ENCODE data around the gene C3orf18. TPM values are rescaled to one million over a fixed set of nuclear protein-coding genes. Genes with fewer than 3 reads are reported as not detected.

The C3orf18 gene
- total RNA-seq, 1 donor from 2014 or later: 7.2 TPM

DNA sequence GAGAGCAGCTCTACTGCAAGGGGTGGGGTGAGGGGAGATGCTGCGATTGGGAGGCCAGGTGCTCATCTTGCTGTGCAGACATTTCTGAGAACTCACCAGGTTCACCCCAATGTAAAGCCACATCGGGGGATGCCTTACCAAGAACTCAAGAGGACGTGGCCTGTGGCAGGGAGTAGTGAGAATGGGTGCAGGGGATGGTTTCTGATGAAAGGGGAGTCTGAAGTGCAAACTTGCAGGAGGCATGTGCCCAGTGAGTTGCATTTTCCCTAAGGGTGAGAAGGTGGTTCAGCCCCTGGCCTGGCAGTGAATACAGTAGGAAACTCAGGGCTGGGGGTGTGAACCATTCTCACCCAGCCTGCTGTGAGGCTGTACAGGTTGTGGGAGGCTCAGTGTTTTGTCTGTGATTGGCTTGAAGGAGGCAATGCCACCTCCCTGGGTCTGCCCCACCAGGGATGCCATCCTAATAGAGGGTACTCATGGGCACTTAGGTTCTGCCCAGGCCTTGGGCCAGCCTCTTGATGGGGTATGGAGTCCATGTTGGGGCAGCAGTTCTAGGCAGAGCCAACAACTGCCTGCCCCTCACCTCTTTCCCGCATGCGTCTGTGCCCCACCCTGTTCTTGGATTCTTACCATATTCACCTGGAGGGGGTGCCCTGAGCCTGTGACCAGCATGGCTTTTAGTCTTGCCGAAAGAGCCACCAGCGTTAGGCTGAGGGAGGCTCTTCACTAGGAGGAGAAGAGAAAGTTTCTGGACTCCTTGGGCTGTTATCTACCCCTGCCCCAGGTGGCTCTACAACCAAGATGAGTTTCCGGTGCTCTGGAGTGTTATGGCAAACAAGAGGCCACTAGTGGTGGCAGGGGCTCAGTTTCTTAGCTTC, 6.3 kb upstream of the C3orf18 start:
- Histone ChIP-seq H3K9me3 (ENCODE audit: insufficient read depth, low read depth, low read length) (no peaks in the 10 kb centered on the region), H3K4me1 (ENCODE audit: insufficient read depth, low read length) (no peaks in the 10 kb centered on the region), H3K4me2 (ENCODE audit: low read length) (no peak overlapping the region), H4K20me1 (ENCODE audit: insufficient read depth, low read length) (no peaks in the 10 kb centered on the region), H3K9ac (ENCODE audit: low read length) (no peak overlapping the region), H3K27me3 (ENCODE audit: insufficient read depth, low read length) (no peaks in the 10 kb centered on the region), H3K4me3 (ENCODE audit: insufficient read depth, low read depth, low read length) (no peak overlapping the region), H3K27ac (ENCODE audit: low read depth, low read length) (no peak overlapping the region), H3K79me2 (ENCODE audit: insufficient read depth, low read length) (peaks cover 9% of the 10 kb centered on the region), H2AFZ (ENCODE audit: low read depth, low read length) (no peak overlapping the region), H3K36me3 (ENCODE audit: insufficient read depth, low read length) (peaks cover 2% of the 10 kb centered on the region)
- TF ChIP-seq EZH2 (IDR thresholded peaks at IDR 0.05; ENCODE audit: insufficient read depth, low read length): no peak
- TF ChIP-seq, protein P1, sequence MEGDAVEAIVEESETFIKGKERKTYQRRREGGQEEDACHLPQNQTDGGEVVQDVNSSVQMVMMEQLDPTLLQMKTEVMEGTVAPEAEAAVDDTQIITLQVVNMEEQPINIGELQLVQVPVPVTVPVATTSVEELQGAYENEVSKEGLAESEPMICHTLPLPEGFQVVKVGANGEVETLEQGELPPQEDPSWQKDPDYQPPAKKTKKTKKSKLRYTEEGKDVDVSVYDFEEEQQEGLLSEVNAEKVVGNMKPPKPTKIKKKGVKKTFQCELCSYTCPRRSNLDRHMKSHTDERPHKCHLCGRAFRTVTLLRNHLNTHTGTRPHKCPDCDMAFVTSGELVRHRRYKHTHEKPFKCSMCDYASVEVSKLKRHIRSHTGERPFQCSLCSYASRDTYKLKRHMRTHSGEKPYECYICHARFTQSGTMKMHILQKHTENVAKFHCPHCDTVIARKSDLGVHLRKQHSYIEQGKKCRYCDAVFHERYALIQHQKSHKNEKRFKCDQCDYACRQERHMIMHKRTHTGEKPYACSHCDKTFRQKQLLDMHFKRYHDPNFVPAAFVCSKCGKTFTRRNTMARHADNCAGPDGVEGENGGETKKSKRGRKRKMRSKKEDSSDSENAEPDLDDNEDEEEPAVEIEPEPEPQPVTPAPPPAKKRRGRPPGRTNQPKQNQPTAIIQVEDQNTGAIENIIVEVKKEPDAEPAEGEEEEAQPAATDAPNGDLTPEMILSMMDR (IDR thresholded peaks at IDR 0.05; ENCODE audit: insufficient read depth, low read depth, low read length): no peak
- FAIRE-seq (no peak), DNase-seq (ENCODE audit: low read depth) (no peak)
- Mint-ChIP-seq H3K4me3 (ENCODE audit: unreplicated experiment) (no peak overlapping the region), H3K36me3 (ENCODE audit: low read depth, unreplicated experiment) (peaks cover 8% of the 10 kb centered on the region), H3K9me3 (ENCODE audit: unreplicated experiment) (no peaks in the 10 kb centered on the region), H3K27me3 (ENCODE audit: low read depth, unreplicated experiment) (no peaks in the 10 kb centered on the region), H3K27ac (ENCODE audit: unreplicated experiment) (no peak overlapping the region), H3K4me1 (ENCODE audit: low read depth, unreplicated experiment) (peaks cover 3% of the 10 kb centered on the region)

DNA sequence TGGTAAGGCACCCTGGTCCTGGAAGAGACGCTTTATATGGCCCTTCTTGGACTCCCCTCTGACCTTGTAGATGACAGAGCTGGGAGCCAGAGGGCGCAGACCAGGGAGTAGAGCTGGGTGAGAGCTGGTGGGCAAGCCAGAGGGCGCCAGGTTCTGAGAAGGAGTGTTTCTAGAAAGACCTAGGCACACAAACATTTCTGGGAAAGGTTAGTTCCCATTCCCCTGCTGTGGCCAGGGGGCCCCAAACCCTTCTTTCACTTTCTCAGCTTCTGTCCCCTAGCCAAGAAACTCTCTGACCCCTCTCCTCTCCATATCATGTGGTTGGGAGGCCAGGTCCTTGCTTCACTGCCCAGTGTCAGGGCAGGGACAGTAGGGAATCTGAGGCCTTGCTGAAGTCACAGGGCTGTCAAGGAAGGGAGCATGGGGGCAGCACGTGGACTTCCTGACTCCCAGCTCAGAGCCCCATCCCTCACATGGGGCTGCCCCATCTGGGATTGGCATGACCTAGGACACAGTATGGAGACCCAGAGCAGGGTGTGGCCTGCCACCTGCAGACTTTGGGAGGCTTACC, 5.3 kb upstream of the C3orf18 start:
- Histone ChIP-seq H4K20me1 (ENCODE audit: insufficient read depth, low read length) (no peaks in the 10 kb centered on the region), H3K27ac (ENCODE audit: low read depth, low read length) (no peak overlapping the region), H3K4me3 (ENCODE audit: insufficient read depth, low read depth, low read length) (no peak overlapping the region), H3K4me2 (ENCODE audit: low read length) (no peak overlapping the region), H2AFZ (ENCODE audit: low read depth, low read length) (no peak overlapping the region), H3K9ac (ENCODE audit: low read length) (no peak overlapping the region), H3K79me2 (ENCODE audit: insufficient read depth, low read length) (peaks cover 9% of the 10 kb centered on the region), H3K36me3 (ENCODE audit: insufficient read depth, low read length) (peaks cover 2% of the 10 kb centered on the region), H3K27me3 (ENCODE audit: insufficient read depth, low read length) (no peaks in the 10 kb centered on the region), H3K4me1 (ENCODE audit: insufficient read depth, low read length) (no peaks in the 10 kb centered on the region), H3K9me3 (ENCODE audit: insufficient read depth, low read depth, low read length) (no peaks in the 10 kb centered on the region)
- H3K27ac Mint-ChIP-seq (ENCODE audit: unreplicated experiment): no peak overlapping the region
- FAIRE-seq (no peak), DNase-seq (ENCODE audit: low read depth) (no peak)
- H3K27me3 Mint-ChIP-seq (ENCODE audit: low read depth, unreplicated experiment): no peaks in the 10 kb centered on the region
- no peak overlapping the region for H3K4me3 Mint-ChIP-seq (ENCODE audit: unreplicated experiment)
- TF ChIP-seq, protein P1 (IDR thresholded peaks at IDR 0.05; ENCODE audit: insufficient read depth, low read depth, low read length): no peak
- H3K36me3 Mint-ChIP-seq (ENCODE audit: low read depth, unreplicated experiment): peaks cover 8% of the 10 kb centered on the region
- H3K9me3 Mint-ChIP-seq (ENCODE audit: unreplicated experiment): no peaks in the 10 kb centered on the region
- H3K4me1 Mint-ChIP-seq (ENCODE audit: low read depth, unreplicated experiment): peaks cover 5% of the 10 kb centered on the region

GRCh38 chr3:50572158-50572557, 4.6 kb upstream of the C3orf18 start:
- DNase-seq (ENCODE audit: low read depth) (peak; percentile 23), FAIRE-seq (peak; percentile 29)
- no peak for TF ChIP-seq EZH2 (IDR thresholded peaks at IDR 0.05; ENCODE audit: insufficient read depth, low read length)
- TF ChIP-seq, protein P1 (IDR thresholded peaks at IDR 0.05; ENCODE audit: insufficient read depth, low read depth, low read length): peak; percentile 82
- Histone ChIP-seq H3K36me3 (ENCODE audit: insufficient read depth, low read length) (peaks cover 2% of the 10 kb centered on the region), H3K79me2 (ENCODE audit: insufficient read depth, low read length) (peaks cover 9% of the 10 kb centered on the region), H3K4me1 (ENCODE audit: insufficient read depth, low read length) (peaks cover 4% of the 10 kb centered on the region), H3K9ac (ENCODE audit: low read length) (no peak overlapping the region), H3K4me3 (ENCODE audit: insufficient read depth, low read depth, low read length) (no peak overlapping the region), H2AFZ (ENCODE audit: low read depth, low read length) (no peak overlapping the region), H4K20me1 (ENCODE audit: insufficient read depth, low read length) (no peaks in the 10 kb centered on the region), H3K27ac (ENCODE audit: low read depth, low read length) (no peak overlapping the region), H3K4me2 (ENCODE audit: low read length) (no peak overlapping the region), H3K9me3 (ENCODE audit: insufficient read depth, low read depth, low read length) (no peaks in the 10 kb centered on the region), H3K27me3 (ENCODE audit: insufficient read depth, low read length) (no peaks in the 10 kb centered on the region)
- Mint-ChIP-seq H3K27me3 (ENCODE audit: low read depth, unreplicated experiment) (no peaks in the 10 kb centered on the region), H3K36me3 (ENCODE audit: low read depth, unreplicated experiment) (peaks cover 4% of the 10 kb centered on the region), H3K4me1 (ENCODE audit: low read depth, unreplicated experiment) (peaks cover 7% of the 10 kb centered on the region), H3K4me3 (ENCODE audit: unreplicated experiment) (no peak overlapping the region), H3K27ac (ENCODE audit: unreplicated experiment) (no peak overlapping the region), H3K9me3 (ENCODE audit: unreplicated experiment) (no peaks in the 10 kb centered on the region)
